ENCODE data around the gene CYLD. TPM values are rescaled to one million over a fixed set of nuclear protein-coding genes. Genes with fewer than 3 reads are reported as not detected.

The CYLD gene
- total and polyA plus RNA-seq, 2 donors from 2014 or later: 8.9 to 48.0 TPM

DNA sequence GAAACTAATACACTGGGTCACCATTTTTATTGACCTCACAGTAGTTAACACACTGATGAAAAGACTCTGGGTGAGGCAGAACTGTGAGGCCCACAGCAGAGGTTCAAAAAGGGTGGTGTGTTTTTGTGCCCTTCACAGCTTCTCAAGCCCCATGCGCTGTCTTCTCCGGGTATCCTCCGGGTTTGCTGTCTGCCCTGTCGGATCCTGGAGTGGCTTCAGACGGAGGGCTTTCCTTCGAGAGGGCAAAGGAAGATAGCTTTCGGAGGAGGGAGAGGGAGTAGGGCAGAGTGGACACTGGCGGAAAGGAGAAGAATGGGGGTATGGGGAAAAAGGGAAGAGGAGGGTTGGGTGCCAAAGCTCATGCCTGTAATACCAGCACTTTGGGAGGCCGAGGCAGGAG lies 80.8 kb downstream of the CYLD start:
- H3K27ac ChIP-seq (ENCODE audit: low read depth in 2 of 2, low read length in 2 of 2): no peak overlapping the region
- intact Hi-C loops (cut with DNase I): no loop called here
- FAIRE-seq: no peak

GRCh38 chr16:50826797-50827316 lies 85.0 kb downstream of the CYLD start:
- no peak for DNase-seq
- Histone ChIP-seq H3K4me1 (ENCODE audit: control insufficient read depth in 2 of 3, insufficient read depth in 2 of 3, low read depth in 1 of 3, low read length in 3 of 3) (no peaks in the 10 kb centered on the region), H3K4me3 (ENCODE audit: low read length in 3 of 3) (no peak overlapping the region), H3K27ac (ENCODE audit: low read depth in 2 of 2, low read length in 2 of 2) (no peak overlapping the region), H3K27me3 (ENCODE audit: control insufficient read depth, insufficient read depth, low read length) (no peaks in the 10 kb centered on the region), H3K9me3 (ENCODE audit: control insufficient read depth in 2 of 3, insufficient read depth in 1 of 3, low read length in 3 of 3) (no peaks in the 10 kb centered on the region), H3K36me3 (ENCODE audit: control insufficient read depth in 2 of 3, insufficient read depth in 3 of 3, low read length in 3 of 3) (no peaks in the 10 kb centered on the region), H3K9ac (ENCODE audit: low read length in 3 of 3) (no peak overlapping the region)
- intact Hi-C loops (cut with DNase I): no loop called here
- no peak for FAIRE-seq
- TF ChIP-seq CTCF (IDR thresholded peaks at IDR 0.05; ENCODE audit: borderline replicate concordance, extremely low read depth, insufficient read depth): no peak

More for the DNA sequence above, 80.8 kb downstream of the CYLD start:
- Histone ChIP-seq H3K9ac (ENCODE audit: low read length in 3 of 3) (no peak overlapping the region), H3K27me3 (ENCODE audit: control insufficient read depth, insufficient read depth, low read length) (no peaks in the 10 kb centered on the region), H3K9me3 (ENCODE audit: control insufficient read depth in 2 of 3, insufficient read depth in 1 of 3, low read length in 3 of 3) (no peaks in the 10 kb centered on the region), H3K4me1 (ENCODE audit: control insufficient read depth in 2 of 3, insufficient read depth in 2 of 3, low read depth in 1 of 3, low read length in 3 of 3) (no peaks in the 10 kb centered on the region), H3K36me3 (ENCODE audit: control insufficient read depth in 2 of 3, insufficient read depth in 3 of 3, low read length in 3 of 3) (no peaks in the 10 kb centered on the region), H3K4me3 (ENCODE audit: low read length in 3 of 3) (no peak overlapping the region)
- TF ChIP-seq CTCF (IDR thresholded peaks at IDR 0.05; ENCODE audit: borderline replicate concordance, extremely low read depth, insufficient read depth): no peak
- peak in 1 of 5 donors; percentile 3 for DNase-seq

DNA sequence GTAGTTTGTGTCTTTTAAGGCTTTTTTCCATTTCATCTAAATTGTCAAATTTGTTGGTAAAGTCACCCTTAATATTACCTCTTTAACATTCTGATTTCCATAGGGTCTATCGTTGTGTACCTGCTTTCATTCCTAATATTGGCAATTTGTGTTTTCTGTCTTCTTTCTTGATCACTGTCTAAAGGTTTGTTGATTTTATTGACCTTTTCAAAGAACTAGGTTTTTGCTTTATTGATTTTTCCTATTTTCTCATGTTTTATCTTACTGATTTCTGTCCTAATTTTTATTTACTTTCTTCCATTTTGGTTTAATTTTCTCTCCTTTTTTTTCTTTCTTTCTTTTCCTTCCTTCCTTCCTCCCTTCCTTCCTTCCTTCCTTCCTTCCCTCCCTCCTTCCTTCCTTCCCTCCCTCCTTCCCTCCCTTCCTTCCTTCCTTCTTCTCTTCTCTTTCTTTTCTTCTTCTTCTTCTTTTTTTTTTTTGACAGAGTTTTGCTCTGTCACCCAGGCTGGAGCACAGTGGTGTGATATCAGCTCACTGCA lies 86.3 kb downstream of the CYLD start:
- FAIRE-seq (no peak), DNase-seq (no peak)
- Histone ChIP-seq H3K9ac (ENCODE audit: low read length in 3 of 3) (no peak overlapping the region), H3K36me3 (ENCODE audit: control insufficient read depth in 2 of 3, insufficient read depth in 3 of 3, low read length in 3 of 3) (no peaks in the 10 kb centered on the region), H3K9me3 (ENCODE audit: control insufficient read depth in 2 of 3, insufficient read depth in 1 of 3, low read length in 3 of 3) (peaks cover 0 to 4% (median 0%) of the 10 kb centered on the region in 3 donors), H3K27ac (ENCODE audit: low read depth in 2 of 2, low read length in 2 of 2) (no peak overlapping the region), H3K4me3 (ENCODE audit: low read length in 3 of 3) (no peak overlapping the region), H3K27me3 (ENCODE audit: control insufficient read depth, insufficient read depth, low read length) (no peaks in the 10 kb centered on the region), H3K4me1 (ENCODE audit: control insufficient read depth in 2 of 3, insufficient read depth in 2 of 3, low read depth in 1 of 3, low read length in 3 of 3) (no peaks in the 10 kb centered on the region)
- intact Hi-C loops (cut with DNase I): no loop called here
- no peak for TF ChIP-seq CTCF (IDR thresholded peaks at IDR 0.05; ENCODE audit: borderline replicate concordance, extremely low read depth, insufficient read depth)

DNA sequence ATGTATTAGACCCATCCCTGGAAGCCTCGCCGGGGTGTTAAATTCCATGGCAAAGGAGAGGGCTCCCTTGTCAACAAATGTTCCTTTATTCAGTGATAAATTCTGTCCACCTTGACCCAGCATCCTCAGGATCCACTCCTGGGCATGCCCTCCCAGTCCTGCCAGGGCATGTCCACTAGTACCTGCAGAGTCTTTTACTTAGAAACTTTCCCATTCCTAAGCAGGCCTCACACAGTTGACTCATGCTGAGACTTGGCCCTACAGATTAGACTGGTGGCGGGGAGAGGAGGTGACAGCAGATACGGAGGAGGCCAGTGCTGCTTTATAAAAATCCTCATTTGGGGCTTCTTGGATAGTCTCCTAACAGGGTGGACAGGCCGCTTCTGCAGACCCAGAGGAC lies 88.8 kb downstream of the CYLD start:
- H3K36me3 ChIP-seq (ENCODE audit: control insufficient read depth in 2 of 3, insufficient read depth in 3 of 3, low read length in 3 of 3): no peaks in the 10 kb centered on the region
- no peak overlapping the region for H3K27ac ChIP-seq (ENCODE audit: low read depth in 2 of 2, low read length in 2 of 2)
- TF ChIP-seq CTCF (IDR thresholded peaks at IDR 0.05; ENCODE audit: borderline replicate concordance, extremely low read depth, insufficient read depth): no peak
- peaks cover 0 to 4% (median 0%) of the 10 kb centered on the region in 3 donors for H3K9me3 ChIP-seq (ENCODE audit: control insufficient read depth in 2 of 3, insufficient read depth in 1 of 3, low read length in 3 of 3)
- no peaks in the 10 kb centered on the region for H3K27me3 ChIP-seq (ENCODE audit: control insufficient read depth, insufficient read depth, low read length)
- no peak for FAIRE-seq
- no peak overlapping the region for H3K9ac ChIP-seq (ENCODE audit: low read length in 3 of 3)
- intact Hi-C loops (cut with DNase I): no loop called here
- H3K4me3 ChIP-seq (ENCODE audit: low read length in 3 of 3): no peak overlapping the region
- no peak for DNase-seq
- no peaks in the 10 kb centered on the region for H3K4me1 ChIP-seq (ENCODE audit: control insufficient read depth in 2 of 3, insufficient read depth in 2 of 3, low read depth in 1 of 3, low read length in 3 of 3)
